ENCODE data around the gene INPP4A.

INPP4A gene

GRCh38 chr2:98560256-98560771 is 115.7 kb downstream of the INPP4A start:
- Mint-ChIP-seq H3K4me3 (no peak overlapping the region), H3K27ac (no peak overlapping the region), H3K9me3 (no peaks in the 10 kb centered on the region), H3K27me3 (ENCODE audit: low read depth) (no peaks in the 10 kb centered on the region), H3K36me3 (ENCODE audit: low read depth) (peaks cover 35% of the 10 kb centered on the region), H3K4me1 (no peaks in the 10 kb centered on the region)
- no peak for TF ChIP-seq CTCF (IDR thresholded peaks at IDR 0.05; ENCODE audit: unreplicated experiment in 3 of 3)

- H3K27me3 Mint-ChIP-seq (ENCODE audit: low read depth), result no peaks in the 10 kb centered on the region
- no peak overlapping the region for H3K27ac Mint-ChIP-seq
- no peak overlapping the region for H3K4me3 Mint-ChIP-seq
- H3K36me3 Mint-ChIP-seq (ENCODE audit: low read depth), result peaks cover 37% of the 10 kb centered on the region
- no peak for TF ChIP-seq CTCF (IDR thresholded peaks at IDR 0.05; ENCODE audit: unreplicated experiment in 3 of 3)
- no peaks in the 10 kb centered on the region for H3K4me1 Mint-ChIP-seq
- H3K9me3 Mint-ChIP-seq, result no peaks in the 10 kb centered on the region
These were observed 116.4 kb downstream of the INPP4A start for GRCh38 chr2:98561018-98561417.

- no peak overlapping the region for H3K4me3 Mint-ChIP-seq
- no peaks in the 10 kb centered on the region for H3K4me1 Mint-ChIP-seq
- H3K36me3 Mint-ChIP-seq (ENCODE audit: low read depth), result peaks cover 39% of the 10 kb centered on the region
- H3K27me3 Mint-ChIP-seq (ENCODE audit: low read depth), result no peaks in the 10 kb centered on the region
- no peaks in the 10 kb centered on the region for H3K9me3 Mint-ChIP-seq
- H3K27ac Mint-ChIP-seq, result no peak overlapping the region
- no peak for TF ChIP-seq CTCF (IDR thresholded peaks at IDR 0.05; ENCODE audit: unreplicated experiment in 3 of 3)
These were observed 117.4 kb downstream of the INPP4A start for GRCh38 chr2:98561902-98562695.

GRCh38 chr2:98563394-98563793 is 118.7 kb downstream of the INPP4A start:
- no peak for TF ChIP-seq CTCF (IDR thresholded peaks at IDR 0.05; ENCODE audit: unreplicated experiment in 3 of 3)
- H3K27ac Mint-ChIP-seq, result no peak overlapping the region
- H3K4me3 Mint-ChIP-seq, result no peak overlapping the region

GRCh38 chr2:98564541-98565132 is 120.0 kb downstream of the INPP4A start:
- Mint-ChIP-seq H3K4me1 (no peaks in the 10 kb centered on the region), H3K36me3 (ENCODE audit: low read depth) (peaks cover 35% of the 10 kb centered on the region), H3K9me3 (no peaks in the 10 kb centered on the region), H3K27me3 (ENCODE audit: low read depth) (no peaks in the 10 kb centered on the region), H3K4me3 (no peak overlapping the region), H3K27ac (no peak overlapping the region)
- TF ChIP-seq CTCF (IDR thresholded peaks at IDR 0.05; ENCODE audit: unreplicated experiment in 3 of 3), result no peak

More at GRCh38 chr2:98563394-98563793, 118.7 kb downstream of the INPP4A start:
- Mint-ChIP-seq H3K27me3 (ENCODE audit: low read depth) (no peaks in the 10 kb centered on the region), H3K4me1 (no peaks in the 10 kb centered on the region), H3K36me3 (ENCODE audit: low read depth) (peaks cover 37% of the 10 kb centered on the region), H3K9me3 (no peaks in the 10 kb centered on the region)

All from nephron (organoid).